Amygdala (tissue), 56 donors: ENCODE results near the gene NUDT8.

Experiments used
- DNase-seq, 56 donors: peaks; one replicate each; lab custom pipeline; 2025; lab: John Stamatoyannopoulos, UW

NUDT8 gene, protein sequence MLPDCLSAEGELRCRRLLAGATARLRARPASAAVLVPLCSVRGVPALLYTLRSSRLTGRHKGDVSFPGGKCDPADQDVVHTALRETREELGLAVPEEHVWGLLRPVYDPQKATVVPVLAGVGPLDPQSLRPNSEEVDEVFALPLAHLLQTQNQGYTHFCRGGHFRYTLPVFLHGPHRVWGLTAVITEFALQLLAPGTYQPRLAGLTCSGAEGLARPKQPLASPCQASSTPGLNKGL

DNA sequence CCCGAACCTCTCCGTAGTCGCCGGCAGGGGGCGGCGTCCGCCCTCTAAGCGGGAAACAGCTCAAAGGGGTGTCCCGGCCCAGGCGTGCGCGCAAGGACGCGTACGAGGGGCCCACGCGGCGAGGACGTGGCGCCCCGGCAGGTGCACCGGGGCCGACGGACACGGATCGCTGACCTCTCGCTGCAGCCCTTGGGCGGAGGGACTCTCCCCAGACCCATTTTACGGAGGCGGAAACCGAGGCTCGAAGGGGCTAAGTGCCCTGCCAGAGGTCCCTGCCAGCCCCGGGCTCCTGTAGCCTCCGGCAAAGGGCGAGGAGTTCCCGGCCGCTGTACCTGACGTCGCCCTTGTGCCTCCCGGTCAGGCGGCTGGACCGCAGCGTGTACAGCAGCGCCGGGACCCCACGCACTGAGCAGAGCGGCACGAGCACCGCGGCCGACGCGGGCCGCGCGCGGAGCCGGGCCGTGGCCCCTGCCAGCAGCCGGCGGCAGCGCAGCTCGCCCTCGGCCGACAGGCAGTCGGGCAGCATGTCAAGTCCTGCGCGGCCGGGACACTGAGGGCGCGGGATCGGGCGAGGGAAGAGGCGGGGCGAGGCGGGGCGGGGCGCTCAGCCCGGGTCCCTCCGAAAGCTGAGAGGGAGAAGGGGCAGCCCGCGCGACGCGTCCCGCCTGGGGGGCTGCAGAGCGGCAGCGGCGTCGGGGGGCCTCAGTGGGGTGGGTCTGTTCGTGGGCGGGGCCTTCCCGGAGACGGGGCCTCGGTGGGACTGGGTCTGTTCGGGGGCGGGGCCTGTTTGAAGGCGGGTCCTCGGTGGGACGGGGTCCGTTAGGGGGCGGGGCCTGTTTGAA lies at the start of gene NUDT8:
NUDT8 (minus strand) TSS at position 552 of the 842 bp plus-strand sequence; CDS start at position 526, 26 bp downstream.
- DNase-seq: peak in 43 of 56 donors; percentile 23 to 99 (median 64)

DNA sequence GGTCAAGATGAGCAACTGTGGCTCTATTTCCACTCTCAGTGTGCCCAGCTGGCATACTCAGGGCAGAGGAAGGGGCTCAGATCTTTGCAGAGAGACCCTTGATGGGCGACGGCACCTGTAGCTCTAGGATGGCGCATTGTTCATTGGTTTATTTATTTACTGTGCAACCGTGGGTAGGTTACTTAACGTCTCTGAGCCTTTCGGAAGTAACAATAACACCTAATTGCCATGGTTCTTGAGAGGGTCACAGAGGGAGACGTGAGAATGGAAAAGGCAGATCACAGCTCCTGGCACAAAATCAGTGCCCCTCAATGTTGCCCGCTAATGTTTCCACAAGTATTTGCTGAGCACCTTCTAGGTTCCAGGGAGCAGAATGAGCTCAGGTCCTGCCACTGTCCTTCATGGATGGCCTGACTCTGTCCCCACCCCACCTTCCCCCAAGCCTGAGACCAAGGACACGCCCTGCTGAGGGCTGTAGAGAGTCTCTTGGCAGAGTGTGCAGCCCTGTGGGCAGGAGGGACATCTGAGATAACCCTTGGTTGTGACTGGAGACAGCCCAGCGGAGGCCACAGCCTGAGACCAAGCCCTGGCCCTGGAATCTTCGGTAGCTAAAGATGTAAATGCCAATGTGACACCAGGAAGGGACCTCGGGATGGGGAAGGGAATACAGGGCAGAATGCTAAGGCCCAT lies 45.5 kb upstream of the NUDT8 start:
- DNase-seq: no peak

DNA sequence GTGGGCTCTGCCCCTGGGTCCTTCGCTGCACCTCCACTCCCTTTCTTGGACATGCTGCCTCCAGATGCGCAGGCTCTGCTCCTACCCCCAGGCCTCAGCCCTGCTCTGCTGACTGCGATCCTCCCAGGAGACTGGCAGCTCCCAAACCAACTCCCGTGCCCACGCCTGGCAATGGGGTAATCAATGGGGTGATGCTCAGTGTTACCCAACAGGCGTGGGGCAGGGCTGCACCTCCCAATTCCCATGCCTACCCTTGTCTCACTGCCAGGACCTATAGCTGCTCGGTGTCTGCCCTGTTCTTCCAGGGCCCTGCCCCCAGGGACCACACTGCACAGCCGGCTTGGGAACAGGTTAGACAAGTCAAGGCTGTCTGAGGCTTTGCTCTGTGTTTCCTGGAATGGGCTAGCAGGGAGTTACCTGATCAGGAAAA lies 44.7 kb upstream of the NUDT8 start, which contains the start of gene ALDH3B2:
ALDH3B2 (minus strand) TSS at position 182 of the 430 bp plus-strand sequence. CDS start 7,688 bp downstream, outside the sequence.
- DNase-seq: no peak

DNA sequence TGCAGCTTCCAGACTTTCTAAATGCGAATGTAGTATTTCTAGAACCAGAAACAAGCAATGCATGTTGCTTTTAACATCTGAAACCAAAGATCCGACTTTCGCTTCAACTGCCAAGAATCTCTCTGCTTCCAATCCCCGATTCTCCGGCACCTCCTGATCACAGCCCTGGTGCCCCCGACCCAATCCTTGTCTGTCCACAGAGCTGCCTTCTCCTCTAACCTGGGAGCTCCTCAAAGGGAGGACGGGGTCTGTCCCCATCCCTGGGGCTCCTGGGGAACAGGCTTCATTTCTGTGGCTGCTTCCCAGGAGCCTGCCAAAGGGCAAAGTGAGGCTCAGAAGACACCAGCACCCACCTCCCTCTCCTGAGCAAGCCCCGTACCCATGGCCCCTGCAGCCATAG lies 44.2 kb upstream of the NUDT8 start:
- DNase-seq: no peak

DNA sequence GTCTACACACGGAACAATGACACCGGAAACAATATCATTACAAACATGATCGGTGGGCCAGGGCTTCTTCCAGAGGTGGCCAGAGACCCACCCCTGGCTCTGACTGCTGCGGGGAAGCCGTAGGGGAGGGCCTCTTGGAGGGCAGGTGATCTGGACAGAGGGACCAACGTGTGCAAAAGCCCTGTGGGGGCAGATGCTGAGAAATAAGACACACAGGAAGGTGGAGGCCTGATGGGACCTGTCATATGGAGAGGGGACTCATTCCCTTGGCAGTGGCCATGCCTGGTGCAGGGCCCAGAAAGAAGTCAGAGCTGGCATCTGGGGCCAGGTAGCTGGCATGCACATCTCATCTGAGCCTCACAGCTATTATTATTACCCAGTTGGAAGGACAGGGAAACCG lies 43.6 kb upstream of the NUDT8 start:
- DNase-seq: no peak

DNA sequence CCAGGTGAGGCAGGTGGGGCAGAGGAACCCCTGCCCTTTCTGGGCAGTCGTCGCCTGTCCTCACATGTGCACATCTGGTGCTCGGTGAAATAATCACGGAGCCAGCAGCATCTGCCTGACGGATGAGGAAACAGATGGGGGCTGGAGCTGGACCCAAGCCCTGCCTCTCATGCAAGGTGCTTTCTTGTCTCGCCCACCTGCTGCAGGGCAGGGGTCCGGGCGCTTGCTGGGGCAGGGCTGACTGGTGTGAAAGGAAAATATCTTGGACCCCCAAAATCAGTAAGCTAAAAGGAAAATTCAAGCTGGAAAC lies 41.4 kb upstream of the NUDT8 start:
- DNase-seq: no peak

DNA sequence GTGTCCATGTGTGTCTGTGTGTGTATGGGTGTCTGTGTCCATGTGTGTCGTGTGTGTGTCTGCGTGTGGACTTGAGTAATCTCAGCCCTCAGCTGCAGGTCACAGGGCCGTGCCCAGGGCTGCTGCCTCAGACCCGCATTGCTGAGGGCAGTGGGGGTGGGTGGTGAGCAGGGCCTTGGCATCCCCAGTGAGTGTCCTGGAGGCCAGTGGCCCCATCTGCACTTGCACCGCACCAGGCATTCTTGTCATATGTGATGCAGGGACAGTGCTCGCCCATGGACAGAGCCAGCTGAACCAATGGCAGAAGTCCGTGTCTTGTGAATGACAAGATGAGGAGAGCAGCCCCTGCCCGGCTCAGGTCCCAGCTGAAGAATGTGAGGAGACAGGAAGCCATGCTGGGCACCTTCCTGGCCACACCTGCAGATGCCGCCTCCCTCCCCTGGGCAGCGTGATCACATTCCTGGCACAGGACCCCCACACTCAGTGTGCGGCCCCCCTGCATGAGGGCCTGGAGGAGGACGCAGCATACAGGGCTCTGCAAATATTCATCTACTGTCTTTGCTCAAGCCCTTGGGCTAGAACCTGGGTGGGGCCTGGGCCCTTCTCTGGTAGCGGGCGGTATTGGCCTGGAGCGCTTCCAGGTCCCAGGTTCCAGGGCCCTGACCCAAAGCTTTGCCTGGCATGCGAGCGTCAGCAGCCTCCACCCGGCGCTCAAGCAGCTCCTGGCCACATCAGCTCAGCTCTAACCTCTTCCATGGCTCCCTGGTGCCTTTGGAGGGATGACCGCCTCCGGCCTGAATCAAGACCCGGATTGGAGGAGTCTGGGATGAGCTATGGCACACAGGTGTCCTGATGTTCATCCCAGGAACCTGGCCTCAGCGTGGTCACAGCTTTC lies 40.8 kb upstream of the NUDT8 start:
- no peak for DNase-seq

DNA sequence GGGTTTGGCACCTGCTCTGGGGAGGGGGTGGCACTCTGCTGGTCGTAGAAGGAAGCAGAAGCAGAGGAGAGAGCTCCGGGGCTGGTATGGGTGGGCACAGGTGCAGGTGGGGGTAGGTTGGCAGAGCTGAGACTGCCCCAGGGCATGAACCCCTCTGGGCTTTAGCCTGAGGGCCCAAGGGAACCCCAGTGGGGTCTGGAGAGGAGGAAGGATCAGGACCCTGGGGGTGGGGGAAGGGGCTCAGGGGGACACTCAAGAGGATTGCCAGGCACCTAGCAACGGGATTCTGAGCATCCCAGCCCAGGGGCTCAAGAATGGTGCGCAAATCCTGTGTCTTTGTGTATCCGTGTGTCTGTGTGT lies 38.4 kb upstream of the NUDT8 start:
- DNase-seq: no peak

DNA sequence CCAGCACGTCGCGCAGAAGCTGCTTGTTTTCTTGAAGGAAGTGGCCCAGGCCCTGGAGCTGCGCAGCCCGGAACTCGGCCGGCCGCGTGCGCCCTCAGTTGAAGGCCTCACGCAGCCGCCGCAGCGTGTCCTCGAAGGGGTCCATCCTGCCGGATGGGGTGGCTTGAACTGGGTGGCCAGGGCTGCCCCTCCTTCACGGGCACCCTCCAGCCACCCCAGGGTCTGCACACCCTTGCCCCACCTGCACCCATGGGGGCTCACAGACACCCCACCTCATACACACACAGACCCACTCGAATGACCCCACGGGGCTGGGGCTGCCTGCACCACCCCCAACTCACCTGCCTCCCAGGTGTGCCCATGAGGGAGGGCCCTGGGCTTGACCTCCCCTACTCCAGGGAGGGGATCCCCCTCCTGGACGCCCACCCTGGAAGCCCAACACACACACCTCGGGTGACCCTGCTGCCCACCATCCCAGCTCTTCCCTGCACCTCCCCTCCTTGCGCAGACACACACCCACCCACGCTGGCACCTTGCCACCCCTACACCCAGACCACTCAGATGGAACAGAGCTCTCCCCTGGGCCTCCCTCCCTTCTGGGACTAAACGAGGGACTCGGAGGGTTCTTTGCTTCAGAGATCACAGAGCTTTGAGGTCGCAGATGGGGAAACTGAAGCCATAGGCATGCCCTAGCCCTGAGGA lies 37.9 kb upstream of the NUDT8 start:
- DNase-seq: no peak

DNA sequence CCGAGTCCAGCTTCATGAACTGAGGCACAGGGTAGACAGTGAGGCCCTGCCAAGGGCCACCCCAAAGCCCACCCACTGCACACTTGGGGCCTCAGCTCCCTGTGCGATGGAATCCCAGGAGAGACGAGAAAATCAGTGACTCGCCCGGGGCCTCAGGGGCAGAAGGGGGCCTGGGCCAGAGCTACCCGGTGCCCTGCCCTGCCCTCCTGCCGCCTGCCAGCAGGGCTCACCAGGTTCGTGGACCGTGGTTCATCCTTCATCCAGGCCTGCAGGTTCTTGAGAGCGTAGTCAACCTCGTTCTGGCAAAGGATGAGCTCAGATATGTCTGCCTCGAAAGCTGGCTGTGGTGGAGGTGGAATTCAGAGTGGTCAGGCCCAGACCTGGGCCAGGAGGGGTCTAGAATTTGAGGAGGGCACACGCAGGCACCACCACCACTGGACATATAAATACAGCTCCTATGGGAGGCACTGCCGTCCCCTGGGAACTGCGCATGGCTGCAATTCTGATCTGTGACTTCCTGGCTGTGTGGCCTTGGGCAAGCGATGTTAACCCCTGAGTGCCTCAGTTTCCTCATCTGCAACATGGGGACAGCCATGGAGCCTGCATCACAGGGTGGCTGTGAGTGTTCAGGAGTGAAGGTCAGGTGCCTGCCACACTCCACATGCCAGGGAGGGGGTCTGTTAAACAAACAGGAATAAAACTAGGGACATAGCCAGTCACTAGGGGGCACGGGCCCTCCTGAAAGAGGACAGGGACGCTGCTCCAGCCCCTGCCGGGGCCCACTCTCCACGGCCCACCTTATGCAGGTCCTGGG lies 37.1 kb upstream of the NUDT8 start:
- no peak for DNase-seq

DNA sequence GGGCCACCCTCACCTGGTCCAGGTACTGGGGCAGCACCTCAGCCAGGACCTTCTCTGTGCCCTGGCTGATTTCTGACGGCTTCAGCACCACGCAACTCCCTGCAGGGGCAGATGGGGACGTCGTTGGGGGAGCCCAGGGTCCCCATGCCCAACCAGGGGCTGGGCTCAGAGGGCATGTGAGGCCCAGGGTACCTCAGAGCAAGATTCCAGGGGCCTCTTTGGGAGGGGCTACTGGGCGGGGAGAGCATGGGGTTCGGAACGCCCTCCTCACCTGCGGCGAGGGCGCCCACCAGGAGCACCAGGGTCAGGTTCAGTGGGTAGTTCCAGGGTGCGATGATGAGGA lies 36.5 kb upstream of the NUDT8 start:
- DNase-seq: no peak

DNA sequence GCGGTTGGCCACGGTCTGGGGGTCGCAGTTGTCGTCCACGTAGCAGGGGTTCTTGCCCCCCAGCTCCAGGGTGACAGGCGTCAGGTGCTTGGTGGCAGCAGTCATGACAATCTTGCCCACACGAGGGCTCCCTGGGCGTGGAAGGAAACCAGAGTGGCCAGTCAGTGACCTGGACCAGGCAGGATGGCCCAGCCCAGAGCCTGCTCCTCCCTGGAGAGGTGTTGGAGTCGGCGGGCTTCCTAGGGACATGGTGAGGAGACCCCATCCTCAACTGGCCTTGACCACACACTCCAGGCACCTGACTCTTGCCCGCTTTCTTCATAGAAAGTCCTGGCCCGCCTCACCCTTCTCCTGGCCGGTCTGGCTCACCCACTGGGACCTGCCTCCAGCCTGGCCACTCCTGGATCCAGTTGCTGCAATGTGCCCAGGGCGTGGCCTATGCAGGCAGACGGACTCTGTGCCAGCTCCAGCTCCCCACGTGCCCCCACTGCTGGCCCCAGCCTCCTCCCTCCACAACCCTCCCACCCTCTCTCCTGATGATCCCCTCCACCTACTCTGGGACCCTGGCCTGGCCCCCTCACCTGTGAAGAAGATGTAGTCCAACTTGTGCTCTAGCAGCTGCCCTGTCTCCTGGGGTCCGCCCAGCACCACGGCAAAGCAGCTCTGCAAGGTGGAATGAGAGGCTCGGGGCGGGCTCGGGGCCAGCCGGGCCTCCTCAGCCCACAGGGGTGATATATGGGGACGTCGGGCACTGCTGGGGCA lies 36.0 kb upstream of the NUDT8 start:
- DNase-seq: no peak

DNA sequence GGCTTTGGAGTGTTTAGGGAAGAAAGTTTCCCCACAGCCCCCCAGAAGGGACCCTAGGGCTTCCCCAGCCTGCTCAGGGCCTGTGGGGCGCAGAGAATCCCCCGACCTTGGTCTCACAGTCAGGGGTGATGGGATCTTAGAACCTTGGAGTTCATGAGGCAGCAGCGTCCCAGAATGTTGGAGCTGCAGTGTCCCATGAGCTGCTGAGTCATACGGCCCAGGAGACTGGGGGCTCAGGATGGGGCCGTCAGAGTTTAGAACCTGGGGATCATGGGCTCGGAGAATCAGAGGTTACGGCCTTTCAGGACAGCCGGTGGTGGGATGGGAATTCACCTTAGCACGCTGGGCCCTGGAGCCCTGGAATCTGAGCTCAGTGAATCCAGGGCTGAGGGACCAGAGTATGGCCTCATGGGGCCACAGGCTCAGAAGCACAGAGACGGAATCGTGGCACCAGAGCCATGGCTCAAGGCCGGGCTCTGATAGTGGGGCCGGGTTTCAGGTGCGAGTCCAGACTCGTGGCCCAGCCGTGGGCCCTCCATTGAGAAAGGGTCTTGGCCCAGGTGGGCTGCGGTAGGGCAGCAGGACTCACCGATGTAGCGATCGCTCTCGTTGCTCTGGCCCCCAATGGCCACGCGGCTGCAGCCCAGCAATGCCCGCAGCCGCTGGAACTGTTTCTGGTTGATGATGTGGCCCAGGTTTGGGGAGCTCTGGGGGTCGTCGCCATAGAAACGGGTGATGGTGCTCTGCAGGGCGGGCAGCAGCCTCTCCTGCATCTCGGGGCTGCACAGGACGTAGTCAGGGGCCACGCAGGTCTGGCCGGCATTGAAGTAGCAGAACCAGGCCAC lies 35.2 kb upstream of the NUDT8 start:
- no peak for DNase-seq

DNA sequence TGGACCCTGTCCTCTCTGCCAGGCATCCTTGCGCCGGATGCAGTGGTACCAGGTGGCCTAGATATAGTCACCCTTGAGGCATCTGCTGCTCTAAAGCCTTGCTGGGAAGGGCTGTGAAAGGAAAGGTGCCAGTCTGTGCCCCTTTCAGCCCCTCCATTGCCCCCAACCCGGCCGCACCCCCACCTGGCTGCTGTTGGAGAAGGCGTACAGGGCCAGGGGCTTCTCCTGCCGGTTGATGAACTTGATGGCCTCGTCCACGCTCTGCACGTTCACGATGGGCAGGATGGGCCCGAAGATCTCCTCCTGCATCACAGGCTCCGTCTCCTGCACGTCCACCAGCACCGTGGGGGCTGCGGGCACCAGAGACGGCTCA lies 34.5 kb upstream of the NUDT8 start:
- no peak for DNase-seq

DNA sequence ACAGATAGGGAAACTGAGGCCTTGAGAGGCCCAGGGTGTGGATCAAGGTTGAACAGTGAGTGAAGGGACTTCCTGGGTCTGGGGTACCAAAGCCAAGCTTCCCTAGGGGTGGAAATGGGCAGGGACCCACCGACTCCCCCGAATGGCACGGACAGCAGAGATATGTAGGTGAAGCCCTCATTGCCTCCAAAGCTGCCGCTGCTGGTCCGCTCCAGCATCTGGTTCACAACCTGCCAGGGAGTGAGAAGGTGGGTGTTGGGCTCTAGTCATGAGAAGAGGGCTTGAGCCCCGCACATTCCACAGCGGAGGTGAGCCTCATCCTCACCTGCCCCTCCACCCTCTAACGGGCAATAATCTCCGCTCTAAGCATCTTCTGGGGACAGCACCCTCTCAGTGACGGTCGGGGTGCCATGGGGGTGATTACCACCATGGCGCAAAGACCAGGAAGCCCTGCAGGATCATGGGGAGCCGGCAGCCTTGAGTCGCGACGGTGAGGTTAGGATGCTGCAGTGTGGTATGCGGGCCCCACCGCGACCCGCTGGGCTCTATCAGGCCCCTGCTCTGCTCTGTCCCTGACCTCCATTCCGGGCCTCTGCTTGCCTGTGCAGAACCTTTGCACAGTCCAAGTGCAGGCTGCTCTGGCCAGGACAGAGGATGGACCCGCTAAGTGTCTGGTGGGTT lies 33.9 kb upstream of the NUDT8 start:
- DNase-seq: no peak

DNA sequence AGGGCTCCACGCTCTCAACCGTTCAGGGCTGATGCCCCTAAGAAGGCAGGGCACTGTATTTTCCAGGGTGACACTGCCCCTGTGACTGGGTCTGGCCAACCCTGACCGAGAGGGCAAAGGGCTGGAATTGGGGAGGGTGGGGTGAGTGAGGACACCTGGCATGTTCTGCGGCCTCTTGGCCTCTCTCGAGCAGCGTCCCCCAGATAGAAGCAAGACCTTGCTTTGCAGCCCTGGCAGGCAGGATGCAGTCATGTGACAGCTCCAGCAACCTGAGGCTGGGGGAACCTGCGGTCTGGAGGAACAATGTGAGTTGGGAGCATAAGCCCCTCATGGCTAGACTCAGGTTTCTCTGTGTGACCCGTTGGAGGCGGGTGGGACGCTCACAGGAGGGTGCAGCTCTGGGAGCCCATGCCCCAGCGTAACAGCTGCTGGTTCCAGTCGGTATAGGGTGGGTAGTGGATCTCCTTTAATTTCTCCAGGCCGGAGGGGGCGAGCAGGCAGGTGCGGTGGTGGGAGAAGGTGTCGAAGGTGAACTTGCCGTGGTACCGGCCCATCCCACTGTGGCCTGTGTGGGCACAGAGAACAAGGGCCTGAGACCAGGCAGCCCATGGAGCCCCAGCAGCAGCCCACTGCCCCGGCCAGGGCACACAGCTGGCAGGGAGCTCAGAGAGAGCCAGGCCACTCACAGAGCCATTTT lies 33.2 kb upstream of the NUDT8 start:
- DNase-seq: no peak
